ENCODE data around the gene PRPF4. TPM values are rescaled to one million over a fixed set of nuclear protein-coding genes. Genes with fewer than 3 reads are reported as not detected.

The PRPF4 gene
- total RNA-seq, 1 donor from 2014 or later, result 5.4 TPM

DNA sequence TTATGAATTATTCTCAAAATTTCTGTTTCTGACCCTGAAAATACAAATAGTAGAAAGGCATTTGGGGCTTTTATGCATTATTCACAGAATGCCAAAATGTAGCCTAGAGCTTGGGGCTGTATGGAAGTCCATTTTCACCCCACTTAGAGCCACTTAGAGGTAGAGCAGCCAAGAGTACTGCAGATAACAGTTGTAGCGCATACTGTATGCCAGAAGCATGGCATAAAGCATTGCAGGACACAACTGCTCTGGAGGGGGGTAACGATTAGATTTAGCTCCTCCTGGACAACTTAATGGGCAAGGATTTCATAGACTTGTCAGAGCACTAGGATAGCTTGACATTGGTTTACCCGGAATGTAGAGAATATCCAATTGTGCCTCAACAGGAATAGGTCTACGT, 38.4 kb upstream of the PRPF4 start:
- TF ChIP-seq, protein P1, sequence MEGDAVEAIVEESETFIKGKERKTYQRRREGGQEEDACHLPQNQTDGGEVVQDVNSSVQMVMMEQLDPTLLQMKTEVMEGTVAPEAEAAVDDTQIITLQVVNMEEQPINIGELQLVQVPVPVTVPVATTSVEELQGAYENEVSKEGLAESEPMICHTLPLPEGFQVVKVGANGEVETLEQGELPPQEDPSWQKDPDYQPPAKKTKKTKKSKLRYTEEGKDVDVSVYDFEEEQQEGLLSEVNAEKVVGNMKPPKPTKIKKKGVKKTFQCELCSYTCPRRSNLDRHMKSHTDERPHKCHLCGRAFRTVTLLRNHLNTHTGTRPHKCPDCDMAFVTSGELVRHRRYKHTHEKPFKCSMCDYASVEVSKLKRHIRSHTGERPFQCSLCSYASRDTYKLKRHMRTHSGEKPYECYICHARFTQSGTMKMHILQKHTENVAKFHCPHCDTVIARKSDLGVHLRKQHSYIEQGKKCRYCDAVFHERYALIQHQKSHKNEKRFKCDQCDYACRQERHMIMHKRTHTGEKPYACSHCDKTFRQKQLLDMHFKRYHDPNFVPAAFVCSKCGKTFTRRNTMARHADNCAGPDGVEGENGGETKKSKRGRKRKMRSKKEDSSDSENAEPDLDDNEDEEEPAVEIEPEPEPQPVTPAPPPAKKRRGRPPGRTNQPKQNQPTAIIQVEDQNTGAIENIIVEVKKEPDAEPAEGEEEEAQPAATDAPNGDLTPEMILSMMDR (IDR thresholded peaks at IDR 0.05), result no peak
- no peak overlapping the region for H3K4me3 ChIP-seq
- intact Hi-C loops (cut with DNase I), result no loop called here

DNA sequence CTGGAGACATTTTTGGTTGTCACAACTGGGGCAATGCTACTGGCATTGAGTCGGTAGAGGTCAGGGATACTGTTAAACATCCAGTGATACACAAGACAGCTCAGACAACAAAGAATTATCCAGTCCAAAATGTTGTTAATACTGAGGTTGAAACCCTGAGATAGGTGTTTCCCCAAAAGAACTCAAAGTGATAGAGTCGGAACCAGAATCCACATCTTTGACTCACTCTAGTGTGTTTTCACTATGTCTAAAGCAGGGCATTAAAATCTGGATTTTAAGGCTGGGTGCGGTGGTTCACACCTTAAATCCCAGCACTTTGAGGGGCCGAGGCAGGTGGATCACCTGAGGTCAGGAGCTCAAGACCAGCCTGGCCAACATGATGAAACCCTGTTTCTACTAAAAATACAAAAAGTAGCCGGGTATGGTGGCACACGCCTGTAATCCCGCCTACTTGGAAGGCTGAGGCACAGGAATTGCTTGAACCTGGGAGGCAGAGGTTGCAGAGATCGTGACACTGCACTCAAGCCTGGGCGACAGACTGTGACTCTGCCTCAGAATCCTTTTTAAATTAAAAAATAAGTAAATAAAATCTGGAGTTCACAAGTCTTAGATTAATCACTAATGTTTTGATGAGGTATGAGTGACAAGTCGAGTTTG, 37.1 kb upstream of the PRPF4 start:
- Histone ChIP-seq H3K36me3 (no peaks in the 10 kb centered on the region), H3K4me3 (no peak overlapping the region), H3K27ac (no peak overlapping the region), H3K4me1 (peaks cover 0 to 4% of the 10 kb centered on the region in 2 donors), H3K27me3 (no peaks in the 10 kb centered on the region), H3K9me3 (no peaks in the 10 kb centered on the region)
- DNase-seq (ENCODE audit: low spot score in 2 of 2), result no peak
- intact Hi-C loops (cut with DNase I), result no loop called here
- TF ChIP-seq, protein P1 (IDR thresholded peaks at IDR 0.05), result no peak

More for the DNA sequence above, 38.4 kb upstream of the PRPF4 start:
- Histone ChIP-seq H3K27me3 (no peaks in the 10 kb centered on the region), H3K36me3 (no peaks in the 10 kb centered on the region), H3K9me3 (no peaks in the 10 kb centered on the region), H3K27ac (no peak overlapping the region), H3K4me1 (peaks cover 0 to 6% of the 10 kb centered on the region in 2 donors)
- DNase-seq (ENCODE audit: low spot score in 2 of 2), result no peak

DNA sequence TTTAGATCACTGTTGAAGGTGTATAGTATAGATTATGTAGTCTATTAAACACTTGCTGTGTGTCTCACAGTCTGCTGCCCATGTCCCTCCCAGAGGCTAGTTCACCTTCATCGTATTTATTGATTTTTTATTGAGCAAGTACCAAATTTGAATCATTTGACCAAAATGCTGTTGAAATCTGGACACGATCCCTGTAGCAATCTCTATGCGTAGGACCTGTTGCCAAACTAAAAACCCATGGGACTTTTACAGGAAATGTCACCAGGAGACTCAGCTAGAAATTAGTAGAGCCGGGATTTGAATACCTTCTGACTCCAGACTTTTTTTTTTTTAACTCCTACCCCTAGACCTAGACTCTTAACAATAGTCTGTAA, 36.6 kb upstream of the PRPF4 start:
- DNase-seq (ENCODE audit: low spot score in 2 of 2), result no peak
- H3K9me3 ChIP-seq, result no peaks in the 10 kb centered on the region
- H3K36me3 ChIP-seq, result no peaks in the 10 kb centered on the region
- H3K4me3 ChIP-seq, result no peak overlapping the region
- TF ChIP-seq, protein P1 (IDR thresholded peaks at IDR 0.05), result no peak
- H3K4me1 ChIP-seq, result no peaks in the 10 kb centered on the region
- intact Hi-C loops (cut with DNase I), result no loop called here
- no peak overlapping the region for H3K27ac ChIP-seq
- H3K27me3 ChIP-seq, result no peaks in the 10 kb centered on the region

DNA sequence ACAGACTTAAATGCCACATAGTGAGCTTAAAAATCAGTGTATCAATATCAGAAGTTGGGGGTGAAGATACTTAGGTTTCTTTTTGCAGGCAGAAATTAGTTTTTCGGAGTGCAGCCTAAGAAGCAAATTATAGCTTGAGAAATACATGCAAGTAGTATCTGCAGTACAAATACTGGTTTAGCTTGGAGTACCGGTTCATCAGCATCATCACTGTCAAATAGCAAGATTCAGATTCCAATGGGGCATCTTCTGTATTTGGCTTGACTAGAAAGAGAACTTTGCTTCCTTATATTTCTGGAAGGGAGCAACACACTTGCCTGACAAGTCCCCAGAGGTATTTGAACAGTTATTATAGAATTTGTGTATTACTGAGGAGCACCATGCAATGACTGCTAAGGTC, 34.3 kb upstream of the PRPF4 start:
- TF ChIP-seq, protein P1 (IDR thresholded peaks at IDR 0.05), result no peak

DNA sequence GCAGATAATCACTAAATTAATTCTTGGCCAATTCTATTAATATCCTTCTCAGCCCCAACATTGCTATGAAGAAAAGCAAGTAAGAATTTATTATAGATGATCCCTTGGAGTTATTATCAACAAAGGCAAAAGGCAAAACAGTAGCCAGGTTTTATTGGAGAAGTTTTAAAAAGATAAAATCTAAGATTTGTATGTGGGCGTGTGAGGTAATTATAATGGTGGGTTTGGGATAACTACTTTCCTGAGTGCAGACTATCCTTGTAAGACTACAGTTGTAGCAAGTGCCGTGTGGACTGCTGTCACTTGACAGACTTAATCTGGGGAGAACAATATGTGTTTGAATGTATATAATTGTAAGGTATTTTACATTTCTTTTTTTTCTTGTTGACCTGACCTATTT, 30.9 kb upstream of the PRPF4 start:
- no peaks in the 10 kb centered on the region for H3K36me3 ChIP-seq
- intact Hi-C loops (cut with DNase I), result no loop called here
- H3K4me1 ChIP-seq, result no peaks in the 10 kb centered on the region
- no peak for DNase-seq (ENCODE audit: low spot score in 2 of 2)
- no peaks in the 10 kb centered on the region for H3K27me3 ChIP-seq
- H3K27ac ChIP-seq, result no peak overlapping the region
- no peaks in the 10 kb centered on the region for H3K9me3 ChIP-seq
- TF ChIP-seq, protein P1 (IDR thresholded peaks at IDR 0.05), result no peak
- H3K4me3 ChIP-seq, result no peak overlapping the region

More for the DNA sequence above, 34.3 kb upstream of the PRPF4 start:
- H3K27me3 ChIP-seq, result no peaks in the 10 kb centered on the region
- DNase-seq (ENCODE audit: low spot score in 2 of 2), result no peak
- intact Hi-C loops (cut with DNase I), result no loop called here
- H3K4me3 ChIP-seq, result no peak overlapping the region
- no peaks in the 10 kb centered on the region for H3K36me3 ChIP-seq
- H3K27ac ChIP-seq, result no peak overlapping the region
- H3K9me3 ChIP-seq, result no peaks in the 10 kb centered on the region
- no peaks in the 10 kb centered on the region for H3K4me1 ChIP-seq

DNA sequence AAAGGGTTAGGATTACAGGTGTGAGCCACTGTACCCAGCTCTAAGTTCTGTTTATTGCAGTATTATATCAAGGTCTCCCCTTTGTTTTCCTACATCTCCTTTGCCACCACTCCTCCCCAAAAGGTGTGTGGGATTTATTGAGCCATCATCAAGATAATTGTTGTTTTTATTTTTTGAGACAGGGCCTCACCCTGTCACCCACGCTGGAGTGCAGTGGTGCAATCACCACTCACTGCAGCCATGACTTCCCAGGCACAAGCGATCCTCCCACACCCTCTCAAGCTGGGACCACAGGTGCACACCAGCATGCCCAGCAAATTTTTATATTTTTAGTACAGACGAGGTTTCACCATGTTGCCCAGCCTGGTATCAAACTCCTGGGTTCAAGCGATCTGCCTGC, 29.6 kb upstream of the PRPF4 start:
- TF ChIP-seq, protein P1 (IDR thresholded peaks at IDR 0.05), result no peak

More for the DNA sequence above, 29.6 kb upstream of the PRPF4 start:
- no peak overlapping the region for H3K27ac ChIP-seq
- H3K36me3 ChIP-seq, result no peaks in the 10 kb centered on the region
- H3K4me1 ChIP-seq, result no peaks in the 10 kb centered on the region
- intact Hi-C loops (cut with DNase I), result no loop called here
- H3K27me3 ChIP-seq, result no peaks in the 10 kb centered on the region
- no peaks in the 10 kb centered on the region for H3K9me3 ChIP-seq
- no peak for DNase-seq (ENCODE audit: low spot score in 2 of 2)
- H3K4me3 ChIP-seq, result no peak overlapping the region
